MM.1S (cell line): ENCODE results near the gene KCNMA1.

ENCODE experiments used
- DNase-seq: peaks from one replicate; pipeline ENCODE4 v3.0.0-alpha.2; 2015
- H2AFZ ChIP-seq: fragments of 300-600 bp; sonication (generic); 2 replicates; pipeline ENCODE4 v1.6.0; 2016; ENCODE audit warnings: antibody characterized with exemption, low read length
- H3F3A ChIP-seq: fragments of 300-600 bp; sonication (generic); 2 replicates; pipeline ENCODE4 v1.6.1; 2016; ENCODE audit warnings: mild to moderate bottlenecking, antibody characterized with exemption, low read length, moderate library complexity, mixed read lengths; ENCODE audit not compliant: insufficient read depth
- H3K27ac ChIP-seq: fragments of 300-600 bp; sonication (generic); 2 replicates; pipeline ENCODE4 v1.5.1; 2016; ENCODE audit warnings: mild to moderate bottlenecking, low read length
- H3K27me3 ChIP-seq: fragments of 300-600 bp; sonication (generic); replicated peaks from 2 replicates; pipeline ENCODE4 v1.6.0; 2016; ENCODE audit warnings: low read length; ENCODE audit not compliant: insufficient read depth
- H3K36me3 ChIP-seq: fragments of 300-600 bp; sonication (generic); replicated peaks from 2 replicates; pipeline ENCODE4 v1.6.1; 2016; ENCODE audit warnings: mild to moderate bottlenecking, low read length, mixed read lengths; ENCODE audit not compliant: insufficient read depth
- H3K4me1 ChIP-seq: fragments of 300-600 bp; sonication (generic); 2 replicates; pipeline ENCODE4 v1.6.1; 2016; ENCODE audit warnings: low read length, mixed read lengths
- H3K4me2 ChIP-seq: fragments of 300-600 bp; sonication (generic); 2 replicates; pipeline ENCODE4 v1.6.0; 2016; ENCODE audit warnings: low read depth, low read length
- H3K4me3 ChIP-seq: fragments of 300-600 bp; sonication (generic); 2 replicates; pipeline ENCODE4 v1.5.1; 2016; ENCODE audit warnings: low read length, mixed read lengths
- H3K79me2 ChIP-seq: fragments of 300-600 bp; sonication (generic); 2 replicates; pipeline ENCODE4 v1.6.1; 2016; ENCODE audit warnings: mixed run types, low read length, mixed read lengths
- H3K9ac ChIP-seq: fragments of 300-600 bp; sonication (generic); 2 replicates; pipeline ENCODE4 v1.6.1; 2016; ENCODE audit warnings: low read length, mixed read lengths
- H3K9me2 ChIP-seq: fragments of 300-600 bp; sonication (generic); replicated peaks from 2 replicates; pipeline ENCODE4 v1.6.1; 2016; ENCODE audit warnings: mild to moderate bottlenecking, low read length, mixed read lengths; ENCODE audit not compliant: insufficient read depth
- H3K9me3 ChIP-seq: fragments of 300-600 bp; sonication (generic); replicated peaks from 2 replicates; pipeline ENCODE4 v1.6.1; 2016; ENCODE audit warnings: mild to moderate bottlenecking, low read length, mixed read lengths; ENCODE audit not compliant: insufficient read depth
- H4K20me1 ChIP-seq: fragments of 300-600 bp; sonication (generic); 2 replicates; pipeline ENCODE4 v1.6.1; 2016; ENCODE audit warnings: mild to moderate bottlenecking, low read length, moderate library complexity, mixed read lengths; ENCODE audit not compliant: insufficient read depth
- CTCF ChIP-seq: fragments of 300-600 bp; sonication (generic); IDR thresholded peaks from 2 replicates; pipeline ENCODE4 v1.5.1; 2016; ENCODE audit warnings: antibody characterized with exemption, low read length, mixed read lengths
- EZH2 ChIP-seq: fragments of 300-600 bp; sonication (generic); optimal IDR thresholded peaks from 2 replicates; pipeline ENCODE3; 2017; ENCODE audit warnings: low read depth, mild to moderate bottlenecking, antibody characterized with exemption, low read length, mixed read lengths
- EZH2phosphoT487 ChIP-seq: fragments of 300-600 bp; sonication (generic); IDR thresholded peaks from 2 replicates; pipeline ENCODE4 v1.6.1; 2018; ENCODE audit warnings: antibody characterized with exemption, low read length

The KCNMA1 gene

GRCh38 chr10:77261146-77261545 lies 376.5 kb downstream of the KCNMA1 start:
- Histone ChIP-seq H3K4me3 (no peak overlapping the region), H3K36me3 (no peaks in the 10 kb centered on the region), H3K9ac (no peak overlapping the region), H3K4me2 (no peak overlapping the region), H4K20me1 (no peaks in the 10 kb centered on the region), H3K79me2 (no peaks in the 10 kb centered on the region), H3K9me2 (no peaks in the 10 kb centered on the region), H3K27me3 (no peaks in the 10 kb centered on the region), H2AFZ (no peak overlapping the region), H3K27ac (no peak overlapping the region), H3F3A (no peaks in the 10 kb centered on the region), H3K4me1 (peaks cover 14% of the 10 kb centered on the region), H3K9me3 (no peaks in the 10 kb centered on the region)
- no peak for DNase-seq
- TF ChIP-seq EZH2phosphoT487, result no peak
- no peak for TF ChIP-seq CTCF
- no peak for TF ChIP-seq EZH2

GRCh38 chr10:77259171-77259874 lies 378.3 kb downstream of the KCNMA1 start:
- H3K4me3 ChIP-seq, result no peak overlapping the region
- DNase-seq, result no peak
- no peak overlapping the region for H2AFZ ChIP-seq
- H3F3A ChIP-seq, result no peaks in the 10 kb centered on the region
- H3K36me3 ChIP-seq, result no peaks in the 10 kb centered on the region
- H3K79me2 ChIP-seq, result no peaks in the 10 kb centered on the region
- no peaks in the 10 kb centered on the region for H3K27me3 ChIP-seq
- TF ChIP-seq CTCF (no peak), EZH2 (no peak), EZH2phosphoT487 (no peak)
- H3K27ac ChIP-seq, result no peak overlapping the region
- H3K9me2 ChIP-seq, result no peaks in the 10 kb centered on the region
- H3K4me2 ChIP-seq, result no peak overlapping the region
- peaks cover 9% of the 10 kb centered on the region for H3K4me1 ChIP-seq
- no peak overlapping the region for H3K9ac ChIP-seq
- no peaks in the 10 kb centered on the region for H3K9me3 ChIP-seq
- no peaks in the 10 kb centered on the region for H4K20me1 ChIP-seq

GRCh38 chr10:77256346-77256745 lies 381.3 kb downstream of the KCNMA1 start:
- no peaks in the 10 kb centered on the region for H3K4me1 ChIP-seq
- H3K9ac ChIP-seq, result no peak overlapping the region
- H3F3A ChIP-seq, result no peaks in the 10 kb centered on the region
- H3K36me3 ChIP-seq, result no peaks in the 10 kb centered on the region
- no peaks in the 10 kb centered on the region for H3K27me3 ChIP-seq
- no peak for TF ChIP-seq EZH2
- H3K4me3 ChIP-seq, result no peak overlapping the region
- H3K9me3 ChIP-seq, result no peaks in the 10 kb centered on the region
- H3K27ac ChIP-seq, result no peak overlapping the region
- no peaks in the 10 kb centered on the region for H3K9me2 ChIP-seq
- DNase-seq, result no peak
- no peaks in the 10 kb centered on the region for H4K20me1 ChIP-seq
- no peak overlapping the region for H3K4me2 ChIP-seq
- H3K79me2 ChIP-seq, result no peaks in the 10 kb centered on the region
- no peak overlapping the region for H2AFZ ChIP-seq

GRCh38 chr10:77253556-77254064 lies 384.0 kb downstream of the KCNMA1 start:
- no peak overlapping the region for H3K4me3 ChIP-seq
- no peak overlapping the region for H3K4me2 ChIP-seq
- DNase-seq, result no peak
- H3K4me1 ChIP-seq, result no peaks in the 10 kb centered on the region
- H3K79me2 ChIP-seq, result no peaks in the 10 kb centered on the region
- H3F3A ChIP-seq, result no peaks in the 10 kb centered on the region
- no peak overlapping the region for H3K9ac ChIP-seq
- no peaks in the 10 kb centered on the region for H3K36me3 ChIP-seq
- TF ChIP-seq CTCF, result no peak
- no peak for TF ChIP-seq EZH2
- no peak for TF ChIP-seq EZH2phosphoT487
- no peak overlapping the region for H3K27ac ChIP-seq
- no peaks in the 10 kb centered on the region for H4K20me1 ChIP-seq
- no peaks in the 10 kb centered on the region for H3K27me3 ChIP-seq
- H3K9me3 ChIP-seq, result no peaks in the 10 kb centered on the region
- H2AFZ ChIP-seq, result no peak overlapping the region
- H3K9me2 ChIP-seq, result no peaks in the 10 kb centered on the region
